SK-N-SH (cell line): ENCODE results near the gene TAP1. TPM values are rescaled to one million over a fixed set of nuclear protein-coding genes. Genes with fewer than 3 reads are reported as not detected.

ENCODE experiments used
- CTCF ChIA-PET: fragments of 300-600, 350-600 bp; formaldehyde crosslinking; extraction: SDS; loops from one replicate; lab custom pipeline; 2021; lab: Yijun Ruan, JAX
- POLR2A ChIA-PET: fragments of 350-600 bp; sonication (Branson Sonifier 250); formaldehyde crosslinking; extraction: SDS; loops from one replicate; lab custom pipeline; 2020; ENCODE audit warnings: antibody characterized with exemption, inconsistent platforms; lab: Yijun Ruan, JAX
- DNase-seq: peaks from one replicate; pipeline ENCODE4 v3.0.0; 2012
- H2AFZ ChIP-seq: fragments of 200-600 bp; sonication (generic); 2 replicates; pipeline ENCODE4 v1.8.1; 2016; ENCODE audit warnings: antibody characterized with exemption, mild to moderate bottlenecking, low read depth
- H3F3A ChIP-seq: fragments of 200-600 bp; sonication (generic); replicated peaks from 2 replicates; pipeline ENCODE3; 2016; ENCODE audit warnings: antibody characterized with exemption, mild to moderate bottlenecking; ENCODE audit not compliant: insufficient read depth
- H3K27ac ChIP-seq, 2 experiments: fragments of 200-500 bp in 1 of 2; fragments of 200-600 bp in 1 of 2; sonication (Bioruptor generic) in 1 of 2; sonication (generic), shearing (Covaris generic) in 1 of 2; 2 replicates each; pipeline versions ENCODE4 v1.5.1 to v1.6.1; 2014 to 2016; ENCODE audit warnings: low read depth in 2 of 2, inconsistent platforms in 1 of 2, low read length in 1 of 2, mild to moderate bottlenecking in 1 of 2, mixed read lengths in 1 of 2
- H3K27me3 ChIP-seq: fragments of 200-600 bp; sonication (generic), shearing (Covaris generic); 2 replicates; pipeline ENCODE4 v1.6.1; 2016; ENCODE audit warnings: mixed run types; ENCODE audit not compliant: insufficient read depth
- H3K36me3 ChIP-seq, 2 experiments: fragments of 200-500 bp in 1 of 2; fragments of 200-600 bp in 1 of 2; sonication (Bioruptor generic) in 1 of 2; sonication (generic) in 1 of 2; replicated peaks in 1 of 2; 2 replicates each; pipeline versions ENCODE3 to v1.5.1; 2014 to 2016; ENCODE audit warnings: low read length in 1 of 2, mild to moderate bottlenecking in 1 of 2; ENCODE audit not compliant: insufficient read depth in 2 of 2, control insufficient read depth in 1 of 2
- H3K4me1 ChIP-seq, 2 experiments: fragments of 200-500 bp in 1 of 2; fragments of 200-600 bp in 1 of 2; sonication (Bioruptor generic) in 1 of 2; sonication (generic), shearing (Covaris generic) in 1 of 2; 2 replicates each; pipeline versions ENCODE4 v1.5.1 to v1.6.1; 2014 to 2016; ENCODE audit warnings: low read depth in 1 of 2, low read length in 1 of 2, mixed run types in 1 of 2; ENCODE audit not compliant: insufficient read depth in 2 of 2, control insufficient read depth in 1 of 2
- H3K4me2 ChIP-seq: fragments of 200-600 bp; sonication (generic), shearing (Covaris generic); 2 replicates; pipeline ENCODE4 v1.6.1; 2017; ENCODE audit warnings: mixed run types
- H3K4me3 ChIP-seq, 2 experiments: fragments of 200-500 bp in 1 of 2; fragments of 200-600 bp in 1 of 2; sonication (Bioruptor generic) in 1 of 2; sonication (generic), shearing (Covaris generic) in 1 of 2; 2 replicates each; pipeline versions ENCODE4 v1.5.1 to v1.8.1; 2014 to 2016; ENCODE audit warnings: low read depth in 2 of 2, inconsistent platforms in 1 of 2, low read length in 1 of 2, mild to moderate bottlenecking in 1 of 2, mixed read lengths in 1 of 2, moderate library complexity in 1 of 2
- H3K79me2 ChIP-seq: fragments of 200-600 bp; sonication (generic); 2 replicates; pipeline ENCODE4 v1.8.1; 2017; ENCODE audit warnings: mild to moderate bottlenecking; ENCODE audit not compliant: insufficient read depth
- H3K9ac ChIP-seq: fragments of 200-600 bp; sonication (generic); 2 replicates; pipeline ENCODE4 v1.6.1; 2017; ENCODE audit warnings: mixed run types
- H3K9me2 ChIP-seq: fragments of 200-600 bp; sonication (generic); 2 replicates; pipeline ENCODE4 v1.6.1; 2017; ENCODE audit warnings: mixed run types
- H3K9me3 ChIP-seq: fragments of 200-600 bp; sonication (generic); 2 replicates; pipeline ENCODE4 v1.6.1; 2017; ENCODE audit warnings: mixed run types, mild to moderate bottlenecking, moderate library complexity
- H4K20me1 ChIP-seq: fragments of 200-600 bp; sonication (generic); 2 replicates; pipeline ENCODE4 v1.6.1; 2017; ENCODE audit warnings: mild to moderate bottlenecking, mixed run types; ENCODE audit not compliant: insufficient read depth
- CHD2 ChIP-seq: fragments of 150-350 bp; IDR thresholded peaks from 2 replicates; pipeline ENCODE4 v1.6.1; 2018; ENCODE audit warnings: low read length; ENCODE audit not compliant: partially characterized antibody
- ELF1 ChIP-seq: IDR thresholded peaks from 2 replicates; pipeline ENCODE4 v1.4.0; 2012
- EP300 ChIP-seq, 2 experiments: IDR thresholded peaks; 2 replicates each; pipeline versions ENCODE4 v1.4.0 to v1.6.1; 2012; ENCODE audit warnings: borderline replicate concordance in 1 of 2, low read depth in 1 of 2, low read length in 1 of 2
- EZH2phosphoT487 ChIP-seq: fragments of 200-600 bp; sonication (generic); IDR thresholded peaks from 2 replicates; pipeline ENCODE4 v1.6.1; 2017; ENCODE audit warnings: low read depth, mixed run types, mild to moderate bottlenecking, antibody characterized with exemption, moderate library complexity, borderline replicate concordance
- FOSL2 ChIP-seq: IDR thresholded peaks from 2 replicates; pipeline ENCODE4 v1.4.0; 2012; ENCODE audit warnings: low read depth, mild to moderate bottlenecking, moderate library complexity, borderline replicate concordance
- GABPA ChIP-seq: IDR thresholded peaks from 2 replicates; pipeline ENCODE4 v1.4.0; 2012; ENCODE audit warnings: low read depth, mild to moderate bottlenecking
- JUND ChIP-seq: IDR thresholded peaks from 2 replicates; pipeline ENCODE4 v1.4.0; 2012
- MXI1 ChIP-seq: IDR thresholded peaks from 2 replicates; pipeline ENCODE4 v1.6.1; 2012; ENCODE audit warnings: mild to moderate bottlenecking, low read depth, low read length, improper control_type of control experiment
- NRF1 ChIP-seq: IDR thresholded peaks from 2 replicates; pipeline ENCODE4 v1.6.1; 2012; ENCODE audit warnings: low read depth, mild to moderate bottlenecking, low read length
- RAD21 ChIP-seq: IDR thresholded peaks from 2 replicates; pipeline ENCODE4 v1.6.1; 2012; ENCODE audit warnings: mild to moderate bottlenecking, low read length
- RCOR1 ChIP-seq: fragments of 150-350 bp; IDR thresholded peaks from 2 replicates; pipeline ENCODE4 v1.6.1; 2017; ENCODE audit warnings: antibody characterized with exemption, low read length
- RFX5 ChIP-seq: IDR thresholded peaks from 2 replicates; pipeline ENCODE4 v1.6.1; 2012; ENCODE audit warnings: mild to moderate bottlenecking, improper control_type of control experiment, low read length
- SIN3A ChIP-seq: IDR thresholded peaks from 2 replicates; pipeline ENCODE4 v1.6.1; 2012; ENCODE audit warnings: low read depth, mild to moderate bottlenecking, low read length, moderate library complexity, borderline replicate concordance
- TEAD4 ChIP-seq: IDR thresholded peaks from 2 replicates; pipeline ENCODE4 v1.4.0; 2012; ENCODE audit warnings: mild to moderate bottlenecking, borderline replicate concordance; ENCODE audit not compliant: insufficient read depth
- WGBS: methylation state at CpG from one replicate; pipeline ENCODE4 v1.1.6; 2017; ENCODE audit warnings: low lambda C conversion rate; 5-methylcytosine and 5-hydroxymethylcytosine counted together
- polyA plus RNA-seq, 3 experiments: library from polyadenylated mRNA; depleted of rRNA; stranded (reverse); fragments of >200 nt; gene quantifications; 2 replicates each; pipeline ENCODE4 v1.2.3, GENCODE V29; 2012
- TF ChIP-seq, protein P1 (sequence below): IDR thresholded peaks from 2 replicates; pipeline ENCODE4 v1.4.0; 2012; ENCODE audit warnings: low read depth, borderline replicate concordance
- TF ChIP-seq, protein P2 (sequence below): IDR thresholded peaks from 2 replicates; pipeline ENCODE4 v1.6.1; 2012; ENCODE audit warnings: mild to moderate bottlenecking, low read depth, low read length, moderate library complexity
- TF ChIP-seq, protein P3 (sequence below): IDR thresholded peaks from 2 replicates; pipeline ENCODE4 v1.4.0; 2012; ENCODE audit warnings: low read depth

Gene TAP1
- polyA plus RNA-seq, 1 of the 3 experiments (the other 2 are of a cell fraction): 31.1 TPM

DNA sequence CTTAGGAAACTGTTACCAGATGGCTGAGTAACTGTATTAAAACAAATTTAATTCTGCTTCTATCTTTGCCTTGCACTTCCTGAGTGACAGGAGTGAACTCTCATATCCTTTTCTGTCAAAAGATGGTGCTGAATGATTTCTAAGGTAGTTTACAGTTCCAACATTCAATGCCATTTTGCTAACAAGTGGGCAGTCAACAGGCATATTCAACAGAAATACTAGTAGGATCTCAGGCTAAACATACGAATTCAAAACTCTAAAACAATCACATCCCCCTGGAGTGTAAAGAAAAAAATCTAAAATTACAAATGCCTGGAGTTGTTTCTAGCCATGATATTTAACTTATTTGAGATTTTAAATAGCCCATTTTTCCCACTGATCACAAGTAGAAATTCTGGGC lies 7.2 kb upstream of the TAP1 start:
- Histone ChIP-seq H4K20me1 (no peaks in the 10 kb centered on the region), H3K9me2 (no peaks in the 10 kb centered on the region), H3K4me1 (no peaks in the 10 kb centered on the region), H3K27me3 (peaks cover 5% of the 10 kb centered on the region; the same call in 1 of the 2 replicates), H3K9me3 (no peaks in the 10 kb centered on the region), H3K27ac (no peak overlapping the region), H3K4me3 (no peak overlapping the region), H2AFZ (no peak overlapping the region), H3K36me3 (peaks cover 0 to 3% of the 10 kb centered on the region in 2 experiments), H3K79me2 (no peaks in the 10 kb centered on the region), H3K4me2 (no peak overlapping the region), H3F3A (peaks cover 4% of the 10 kb centered on the region), H3K9ac (no peak overlapping the region)
- CTCF ChIA-PET: interaction anchor here (1.1 to 9.5 kb wide), 4 partner anchors 9 to 107 kb away, joined by 3 to 223 read pairs (median 70); partner anchors contain the start of genes BRD2 and TAP2
- no peak for DNase-seq
- WGBS: 79% methylated on average over 1 of the region's 1 CpG
- POLR2A ChIA-PET: no interaction called here
- TF ChIP-seq ELF1 (no peak), RCOR1 (no peak), NRF1 (no peak), RAD21 (no peak), FOSL2 (no peak), CHD2 (no peak), EP300 (IDR thresholded peaks at IDR 0.05; ENCODE audit: borderline replicate concordance in 1 of 2, low read depth in 1 of 2, low read length in 1 of 2) (no peak), JUND (no peak), GABPA (no peak), RFX5 (no peak), MXI1 (no peak), EZH2phosphoT487 (no peak), TEAD4 (no peak), SIN3A (no peak)
- TF ChIP-seq, protein P1, sequence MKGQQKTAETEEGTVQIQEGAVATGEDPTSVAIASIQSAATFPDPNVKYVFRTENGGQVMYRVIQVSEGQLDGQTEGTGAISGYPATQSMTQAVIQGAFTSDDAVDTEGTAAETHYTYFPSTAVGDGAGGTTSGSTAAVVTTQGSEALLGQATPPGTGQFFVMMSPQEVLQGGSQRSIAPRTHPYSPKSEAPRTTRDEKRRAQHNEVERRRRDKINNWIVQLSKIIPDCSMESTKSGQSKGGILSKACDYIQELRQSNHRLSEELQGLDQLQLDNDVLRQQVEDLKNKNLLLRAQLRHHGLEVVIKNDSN: no peak
- TF ChIP-seq, protein P2, sequence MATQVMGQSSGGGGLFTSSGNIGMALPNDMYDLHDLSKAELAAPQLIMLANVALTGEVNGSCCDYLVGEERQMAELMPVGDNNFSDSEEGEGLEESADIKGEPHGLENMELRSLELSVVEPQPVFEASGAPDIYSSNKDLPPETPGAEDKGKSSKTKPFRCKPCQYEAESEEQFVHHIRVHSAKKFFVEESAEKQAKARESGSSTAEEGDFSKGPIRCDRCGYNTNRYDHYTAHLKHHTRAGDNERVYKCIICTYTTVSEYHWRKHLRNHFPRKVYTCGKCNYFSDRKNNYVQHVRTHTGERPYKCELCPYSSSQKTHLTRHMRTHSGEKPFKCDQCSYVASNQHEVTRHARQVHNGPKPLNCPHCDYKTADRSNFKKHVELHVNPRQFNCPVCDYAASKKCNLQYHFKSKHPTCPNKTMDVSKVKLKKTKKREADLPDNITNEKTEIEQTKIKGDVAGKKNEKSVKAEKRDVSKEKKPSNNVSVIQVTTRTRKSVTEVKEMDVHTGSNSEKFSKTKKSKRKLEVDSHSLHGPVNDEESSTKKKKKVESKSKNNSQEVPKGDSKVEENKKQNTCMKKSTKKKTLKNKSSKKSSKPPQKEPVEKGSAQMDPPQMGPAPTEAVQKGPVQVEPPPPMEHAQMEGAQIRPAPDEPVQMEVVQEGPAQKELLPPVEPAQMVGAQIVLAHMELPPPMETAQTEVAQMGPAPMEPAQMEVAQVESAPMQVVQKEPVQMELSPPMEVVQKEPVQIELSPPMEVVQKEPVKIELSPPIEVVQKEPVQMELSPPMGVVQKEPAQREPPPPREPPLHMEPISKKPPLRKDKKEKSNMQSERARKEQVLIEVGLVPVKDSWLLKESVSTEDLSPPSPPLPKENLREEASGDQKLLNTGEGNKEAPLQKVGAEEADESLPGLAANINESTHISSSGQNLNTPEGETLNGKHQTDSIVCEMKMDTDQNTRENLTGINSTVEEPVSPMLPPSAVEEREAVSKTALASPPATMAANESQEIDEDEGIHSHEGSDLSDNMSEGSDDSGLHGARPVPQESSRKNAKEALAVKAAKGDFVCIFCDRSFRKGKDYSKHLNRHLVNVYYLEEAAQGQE: no peak
- TF ChIP-seq, protein P3, sequence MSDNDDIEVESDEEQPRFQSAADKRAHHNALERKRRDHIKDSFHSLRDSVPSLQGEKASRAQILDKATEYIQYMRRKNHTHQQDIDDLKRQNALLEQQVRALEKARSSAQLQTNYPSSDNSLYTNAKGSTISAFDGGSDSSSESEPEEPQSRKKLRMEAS: no peak
- TF ChIP-seq, all 33 proteins: peak for 0
